Fibroblast of gingiva (primary cell): ENCODE results near the gene COMMD8.
A peak's percentile ranks its signal among the peaks of the same experiment; 100 is the strongest.

Source experiments
- DNase-seq: peaks from one replicate; pipeline ENCODE4 v3.0.0-alpha.2; 2011; ENCODE audit warnings: low read depth

COMMD8 gene

GRCh38 chr4:47471591-47471990 is 8.1 kb upstream of the COMMD8 start:
- no peak for DNase-seq

GRCh38 chr4:47471064-47471463 is 7.6 kb upstream of the COMMD8 start:
- no peak for DNase-seq

GRCh38 chr4:47469951-47470350 is 6.4 kb upstream of the COMMD8 start:
- DNase-seq = no peak

GRCh38 chr4:47468706-47469365 is 5.3 kb upstream of the COMMD8 start:
- no peak for DNase-seq

GRCh38 chr4:47466056-47466785 is 2.7 kb upstream of the COMMD8 start:
- DNase-seq = no peak

GRCh38 chr4:47465004-47465403 is 1.5 kb upstream of the COMMD8 start:
- no peak for DNase-seq

- DNase-seq = no peak
These were observed 685 bp downstream of the COMMD8 start for GRCh38 chr4:47462799-47463234.

GRCh38 chr4:47451657-47452056 is 11.8 kb downstream of the COMMD8 start:
- peak; percentile 2 for DNase-seq

- DNase-seq = no peak
These were observed 19.5 kb downstream of the COMMD8 start for GRCh38 chr4:47444031-47444430.

- no peak for DNase-seq
These were observed 20.5 kb downstream of the COMMD8 start for GRCh38 chr4:47442980-47443379.

- no peak for DNase-seq
These were observed 28.6 kb downstream of the COMMD8 start for GRCh38 chr4:47434931-47435330.

- DNase-seq = no peak
These were observed 30.8 kb downstream of the COMMD8 start for GRCh38 chr4:47432749-47433148.

GRCh38 chr4:47427935-47428334 is 35.6 kb downstream of the COMMD8 start:
- no peak for DNase-seq

- DNase-seq = no peak
These were observed 37.9 kb downstream of the COMMD8 start for GRCh38 chr4:47425628-47426027.

GRCh38 chr4:47419296-47419695 is 44.2 kb downstream of the COMMD8 start:
- no peak for DNase-seq

GRCh38 chr4:47418147-47418546 is 45.4 kb downstream of the COMMD8 start:
- DNase-seq = no peak

- no peak for DNase-seq
These were observed 47.8 kb downstream of the COMMD8 start for GRCh38 chr4:47415719-47416118.

GRCh38 chr4:47413521-47413920 is 50.0 kb downstream of the COMMD8 start:
- no peak for DNase-seq

- no peak for DNase-seq
These were observed 53.2 kb downstream of the COMMD8 start for GRCh38 chr4:47410271-47410670.

- DNase-seq = no peak
These were observed 57.1 kb downstream of the COMMD8 start for GRCh38 chr4:47406408-47406807.
